Right forelimb (tissue), 1 donor: ENCODE results near the gene ZFAND3.

ENCODE experiments used
- DNase-seq: peaks from one replicate; pipeline ENCODE4 v3.0.0-alpha.2; 2018

ZFAND3 gene

GRCh38 chr6:37897818-37898515, 78.4 kb downstream of the ZFAND3 start:
- no peak for DNase-seq

GRCh38 chr6:37903351-37904340, 84.1 kb downstream of the ZFAND3 start:
- no peak for DNase-seq

- DNase-seq, result no peak
These were observed 85.1 kb downstream of the ZFAND3 start for GRCh38 chr6:37904590-37904989.

- no peak for DNase-seq
These were observed 86.6 kb downstream of the ZFAND3 start for GRCh38 chr6:37906121-37906520.

GRCh38 chr6:37910998-37911397, 91.5 kb downstream of the ZFAND3 start:
- DNase-seq, result no peak

- DNase-seq, result no peak
These were observed 93.7 kb downstream of the ZFAND3 start for GRCh38 chr6:37913210-37913609.

GRCh38 chr6:37915463-37915862, 95.9 kb downstream of the ZFAND3 start:
- DNase-seq, result no peak

GRCh38 chr6:37916149-37916548, 96.6 kb downstream of the ZFAND3 start:
- DNase-seq, result no peak

- no peak for DNase-seq
These were observed 97.1 kb downstream of the ZFAND3 start for GRCh38 chr6:37916675-37917074.

- DNase-seq, result no peak
These were observed 98.0 kb downstream of the ZFAND3 start for GRCh38 chr6:37917566-37917965.

- DNase-seq, result no peak
These were observed 100.1 kb downstream of the ZFAND3 start for GRCh38 chr6:37919417-37920157.

- no peak for DNase-seq
These were observed 101.1 kb downstream of the ZFAND3 start for GRCh38 chr6:37920667-37921066.

- no peak for DNase-seq
These were observed 103.0 kb downstream of the ZFAND3 start for GRCh38 chr6:37922563-37922962.

- DNase-seq, result no peak
These were observed 104.0 kb downstream of the ZFAND3 start for GRCh38 chr6:37923514-37923913.

GRCh38 chr6:37926661-37927060, 107.1 kb downstream of the ZFAND3 start:
- no peak for DNase-seq

- no peak for DNase-seq
These were observed 108.7 kb downstream of the ZFAND3 start for GRCh38 chr6:37928217-37928616.

GRCh38 chr6:37930288-37930971, 110.9 kb downstream of the ZFAND3 start:
- no peak for DNase-seq

- DNase-seq, result no peak
These were observed 111.5 kb downstream of the ZFAND3 start for GRCh38 chr6:37931066-37931465.

- DNase-seq, result no peak
These were observed 114.7 kb downstream of the ZFAND3 start for GRCh38 chr6:37934276-37934675.

- DNase-seq, result no peak
These were observed 116.6 kb downstream of the ZFAND3 start for GRCh38 chr6:37936150-37936549.

- DNase-seq, result no peak
These were observed 117.4 kb downstream of the ZFAND3 start for GRCh38 chr6:37936906-37937305.

GRCh38 chr6:37938909-37939308, 119.4 kb downstream of the ZFAND3 start:
- no peak for DNase-seq
